ENCODE measurements around the gene CDC25A. TPM values are rescaled to one million over a fixed set of nuclear protein-coding genes. Genes with fewer than 3 reads are reported as not detected.

Gene CDC25A
- total and polyA plus RNA-seq, 2 of the 13 experiments (the other 11 are each of a cell fraction or from before 2014, with no cell fraction given) = 7.9 to 45.4 TPM

DNA sequence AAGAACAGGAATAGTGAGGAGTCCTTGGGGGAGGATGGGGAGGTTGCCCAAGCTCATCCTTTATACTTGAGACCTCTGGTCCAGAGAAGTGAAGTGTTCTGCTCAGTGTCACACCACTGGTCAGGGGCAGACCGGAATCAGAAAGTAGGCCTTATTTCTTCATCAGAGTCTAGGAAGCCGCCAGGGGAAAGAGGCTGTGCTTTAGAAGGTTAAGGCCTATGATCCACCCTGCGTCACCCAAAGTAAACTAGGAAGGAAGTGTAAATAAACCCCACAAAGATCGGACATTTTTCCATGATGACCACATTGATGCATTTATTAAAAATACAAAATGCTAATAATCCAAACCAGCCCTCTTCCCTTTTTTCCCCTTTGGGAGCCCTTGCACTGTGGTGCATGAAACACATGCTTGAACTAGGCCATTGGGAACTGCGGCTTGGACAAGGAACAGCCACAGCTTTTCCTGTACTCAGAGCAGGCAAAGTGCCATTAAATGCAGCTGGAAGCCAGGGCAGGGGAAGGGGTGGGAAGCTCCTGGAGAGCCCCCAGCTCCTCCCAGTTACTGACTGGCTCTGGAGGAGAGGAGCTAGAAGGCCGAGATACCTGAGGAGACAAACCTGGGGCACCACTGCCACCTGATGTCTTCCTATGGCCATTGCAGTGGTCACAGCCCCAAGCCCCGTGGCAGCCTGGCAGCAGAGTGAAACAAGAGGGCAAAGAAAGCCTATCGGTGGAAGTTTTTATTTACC lies 37.0 kb downstream of the CDC25A start (continued):
- TF ChIP-seq KDM5A (IDR thresholded peaks at IDR 0.05; ENCODE audit: borderline replicate concordance, low read length) (no peak), ZMYM3 (CRISPR knock-in tag; IDR thresholded peaks at IDR 0.05) (0 out of 2 replicates have a peak, but pooled peaks have one; percentile 44), RNF2 (conservative IDR thresholded peaks at IDR 0.05; ENCODE audit: low read depth) (no peak), NR2F6 (IDR thresholded peaks at IDR 0.05) (no peak), NR2F6 (CRISPR knock-in tag; IDR thresholded peaks at IDR 0.05) (no peak), PITX1 (CRISPR knock-in tag; IDR thresholded peaks at IDR 0.05) (0 out of 2 replicates have a peak, but pooled peaks have one; percentile 24), SMC3 (IDR thresholded peaks at IDR 0.05; ENCODE audit: low read length) (peak; percentile 84), RARG (CRISPR knock-in tag; IDR thresholded peaks at IDR 0.05; ENCODE audit: low read depth) (no peak), ZNF224 (CRISPR knock-in tag; IDR thresholded peaks at IDR 0.05) (0 out of 2 replicates have a peak, but pooled peaks have one; percentile 53), AHR (CRISPR knock-in tag; IDR thresholded peaks at IDR 0.05) (no peak), ZNF781 (CRISPR knock-in tag; IDR thresholded peaks at IDR 0.05; ENCODE audit: borderline replicate concordance, not compliant biosample characterization) (peak; percentile 89), NONO (IDR thresholded peaks at IDR 0.05) (no peak), NONO (CRISPR knock-in tag; conservative IDR thresholded peaks at IDR 0.05) (peak; percentile 47; the same call in 1 of the 2 replicates), ELF3 (CRISPR knock-in tag; IDR thresholded peaks at IDR 0.05) (no peak), ZNF350 (CRISPR knock-in tag; IDR thresholded peaks at IDR 0.05; ENCODE audit: borderline replicate concordance, low read depth) (peak; percentile 52; the same call in 1 of the 2 replicates), TSC22D2 (CRISPR knock-in tag; IDR thresholded peaks at IDR 0.05; ENCODE audit: borderline replicate concordance) (no peak), ZNF121 (CRISPR knock-in tag; IDR thresholded peaks at IDR 0.05) (0 out of 2 replicates have a peak, but pooled peaks have one; percentile 9), SRSF4 (IDR thresholded peaks at IDR 0.05; ENCODE audit: low read depth, low read length, poor library complexity, severe bottlenecking) (no peak), SOX6 (IDR thresholded peaks at IDR 0.05) (no peak), SOX6 (CRISPR knock-in tag; IDR thresholded peaks at IDR 0.05) (peak; percentile 51)
- TF ChIP-seq, protein P1, sequence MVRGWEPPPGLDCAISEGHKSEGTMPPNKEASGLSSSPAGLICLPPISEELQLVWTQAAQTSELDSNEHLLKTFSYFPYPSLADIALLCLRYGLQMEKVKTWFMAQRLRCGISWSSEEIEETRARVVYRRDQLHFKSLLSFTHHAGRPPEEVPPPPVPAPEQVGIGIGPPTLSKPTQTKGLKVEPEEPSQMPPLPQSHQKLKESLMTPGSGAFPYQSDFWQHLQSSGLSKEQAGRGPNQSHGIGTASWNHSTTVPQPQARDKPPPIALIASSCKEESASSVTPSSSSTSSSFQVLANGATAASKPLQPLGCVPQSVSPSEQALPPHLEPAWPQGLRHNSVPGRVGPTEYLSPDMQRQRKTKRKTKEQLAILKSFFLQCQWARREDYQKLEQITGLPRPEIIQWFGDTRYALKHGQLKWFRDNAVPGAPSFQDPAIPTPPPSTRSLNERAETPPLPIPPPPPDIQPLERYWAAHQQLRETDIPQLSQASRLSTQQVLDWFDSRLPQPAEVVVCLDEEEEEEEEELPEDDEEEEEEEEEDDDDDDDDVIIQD (CRISPR knock-in tag; IDR thresholded peaks at IDR 0.05; ENCODE audit: low read depth) = no peak
- TF ChIP-seq, protein P2, sequence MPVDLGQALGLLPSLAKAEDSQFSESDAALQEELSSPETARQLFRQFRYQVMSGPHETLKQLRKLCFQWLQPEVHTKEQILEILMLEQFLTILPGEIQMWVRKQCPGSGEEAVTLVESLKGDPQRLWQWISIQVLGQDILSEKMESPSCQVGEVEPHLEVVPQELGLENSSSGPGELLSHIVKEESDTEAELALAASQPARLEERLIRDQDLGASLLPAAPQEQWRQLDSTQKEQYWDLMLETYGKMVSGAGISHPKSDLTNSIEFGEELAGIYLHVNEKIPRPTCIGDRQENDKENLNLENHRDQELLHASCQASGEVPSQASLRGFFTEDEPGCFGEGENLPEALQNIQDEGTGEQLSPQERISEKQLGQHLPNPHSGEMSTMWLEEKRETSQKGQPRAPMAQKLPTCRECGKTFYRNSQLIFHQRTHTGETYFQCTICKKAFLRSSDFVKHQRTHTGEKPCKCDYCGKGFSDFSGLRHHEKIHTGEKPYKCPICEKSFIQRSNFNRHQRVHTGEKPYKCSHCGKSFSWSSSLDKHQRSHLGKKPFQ (CRISPR knock-in tag; IDR thresholded peaks at IDR 0.05; ENCODE audit: insufficient replicate concordance) = no peak
- TF ChIP-seq, protein P3, sequence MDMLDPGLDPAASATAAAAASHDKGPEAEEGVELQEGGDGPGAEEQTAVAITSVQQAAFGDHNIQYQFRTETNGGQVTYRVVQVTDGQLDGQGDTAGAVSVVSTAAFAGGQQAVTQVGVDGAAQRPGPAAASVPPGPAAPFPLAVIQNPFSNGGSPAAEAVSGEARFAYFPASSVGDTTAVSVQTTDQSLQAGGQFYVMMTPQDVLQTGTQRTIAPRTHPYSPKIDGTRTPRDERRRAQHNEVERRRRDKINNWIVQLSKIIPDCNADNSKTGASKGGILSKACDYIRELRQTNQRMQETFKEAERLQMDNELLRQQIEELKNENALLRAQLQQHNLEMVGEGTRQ (IDR thresholded peaks at IDR 0.05; ENCODE audit: low read depth, low read length) = no peak
- TF ChIP-seq, protein P3 (CRISPR knock-in tag; IDR thresholded peaks at IDR 0.05; ENCODE audit: borderline replicate concordance) = no peak
- TF ChIP-seq, protein P4, sequence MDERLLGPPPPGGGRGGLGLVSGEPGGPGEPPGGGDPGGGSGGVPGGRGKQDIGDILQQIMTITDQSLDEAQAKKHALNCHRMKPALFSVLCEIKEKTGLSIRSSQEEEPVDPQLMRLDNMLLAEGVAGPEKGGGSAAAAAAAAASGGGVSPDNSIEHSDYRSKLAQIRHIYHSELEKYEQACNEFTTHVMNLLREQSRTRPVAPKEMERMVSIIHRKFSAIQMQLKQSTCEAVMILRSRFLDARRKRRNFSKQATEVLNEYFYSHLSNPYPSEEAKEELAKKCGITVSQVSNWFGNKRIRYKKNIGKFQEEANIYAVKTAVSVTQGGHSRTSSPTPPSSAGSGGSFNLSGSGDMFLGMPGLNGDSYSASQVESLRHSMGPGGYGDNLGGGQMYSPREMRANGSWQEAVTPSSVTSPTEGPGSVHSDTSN (CRISPR knock-in tag; IDR thresholded peaks at IDR 0.05) = no peak
